H9 (cell line): ENCODE measurements around the gene RNF214. TPM values are rescaled to one million over a fixed set of nuclear protein-coding genes. Genes with fewer than 3 reads are reported as not detected.

Experiments
- DNase-seq: peaks from one replicate; pipeline ENCODE4 v3.0.0-alpha.2; 2017
- H2AFZ ChIP-seq: one replicate; pipeline ENCODE4 v1.6.1; 2013; ENCODE audit warnings: mild to moderate bottlenecking, low read length, control low read depth, moderate library complexity
- H2AK5ac ChIP-seq: 2 replicates; pipeline ENCODE4 v1.6.1; 2013; ENCODE audit warnings: low read length, control low read depth, mixed read lengths; ENCODE audit not compliant: insufficient read length
- H2BK120ac ChIP-seq: one replicate; pipeline ENCODE4 v1.6.1; 2013; ENCODE audit warnings: low read depth, mild to moderate bottlenecking, low read length, control low read depth, inconsistent platforms; ENCODE audit not compliant: poor library complexity, severe bottlenecking
- H2BK12ac ChIP-seq: 2 replicates; pipeline ENCODE4 v1.6.1; 2013; ENCODE audit warnings: low read length, control low read depth, mixed read lengths, low read depth; ENCODE audit not compliant: insufficient read length
- H2BK15ac ChIP-seq: 2 replicates; pipeline ENCODE4 v1.6.1; 2013; ENCODE audit warnings: low read depth, low read length, control low read depth
- H2BK20ac ChIP-seq: one replicate; pipeline ENCODE4 v1.6.1; 2013; ENCODE audit warnings: low read depth, mild to moderate bottlenecking, low read length, control low read depth, inconsistent platforms; ENCODE audit not compliant: poor library complexity, severe bottlenecking
- H2BK5ac ChIP-seq: 2 replicates; pipeline ENCODE4 v1.6.1; 2013; ENCODE audit warnings: low read length, control low read depth, mixed read lengths; ENCODE audit not compliant: insufficient read length
- H3K14ac ChIP-seq: 2 replicates; pipeline ENCODE4 v1.6.1; 2013; ENCODE audit warnings: low read length, control low read depth; ENCODE audit not compliant: insufficient read depth
- H3K18ac ChIP-seq: 2 replicates; pipeline ENCODE4 v1.6.1; 2013; ENCODE audit warnings: low read depth, mild to moderate bottlenecking, mixed read lengths, low read length, control low read depth; ENCODE audit not compliant: insufficient read length
- H3K23ac ChIP-seq: 2 replicates; pipeline ENCODE4 v1.6.1; 2013; ENCODE audit warnings: low read length, control low read depth, mixed read lengths, low read depth; ENCODE audit not compliant: insufficient read length
- H3K23me2 ChIP-seq: 2 replicates; pipeline ENCODE4 v1.6.1; 2013; ENCODE audit warnings: low read depth, mild to moderate bottlenecking, mixed read lengths, low read length, control low read depth; ENCODE audit not compliant: insufficient read length, poor library complexity, severe bottlenecking
- H3K27ac ChIP-seq: 2 replicates; pipeline ENCODE4 v1.5.1; 2013; ENCODE audit warnings: low read length, control low read depth, mixed read lengths, low read depth; ENCODE audit not compliant: insufficient read length
- H3K27me3 ChIP-seq: 2 replicates; pipeline ENCODE4 v1.6.1; 2013; ENCODE audit warnings: low read length, control low read depth, inconsistent platforms; ENCODE audit not compliant: insufficient read depth
- H3K4ac ChIP-seq: 2 replicates; pipeline ENCODE4 v1.6.1; 2013; ENCODE audit warnings: low read depth, mild to moderate bottlenecking, control low read depth, inconsistent platforms, low read length, moderate library complexity
- H3K4me1 ChIP-seq: 2 replicates; pipeline ENCODE4 v1.6.1; 2013; ENCODE audit warnings: low read length, control low read depth, inconsistent platforms; ENCODE audit not compliant: insufficient read depth
- H3K4me2 ChIP-seq: 2 replicates; pipeline ENCODE4 v1.6.1; 2013; ENCODE audit warnings: low read length, control low read depth, mixed read lengths; ENCODE audit not compliant: insufficient read length, insufficient read depth
- H3K56ac ChIP-seq: 2 replicates; pipeline ENCODE4 v1.6.1; 2013; ENCODE audit warnings: low read depth, mild to moderate bottlenecking, mixed read lengths, low read length, control low read depth; ENCODE audit not compliant: insufficient read length
- H3K79me1 ChIP-seq: 2 replicates; pipeline ENCODE4 v1.6.1; 2013; ENCODE audit warnings: low read depth, mild to moderate bottlenecking, moderate library complexity, low read length, control low read depth, inconsistent platforms; ENCODE audit not compliant: insufficient read depth, poor library complexity, severe bottlenecking
- H3K79me2 ChIP-seq: 2 replicates; pipeline ENCODE4 v1.6.1; 2013; ENCODE audit warnings: low read length, control low read depth, inconsistent platforms; ENCODE audit not compliant: insufficient read depth
- H3K9ac ChIP-seq: 2 replicates; pipeline ENCODE4 v1.6.1; 2013; ENCODE audit warnings: low read length, control low read depth, mixed read lengths; ENCODE audit not compliant: insufficient read length; ENCODE audit errors: extremely low read depth
- H3K9me3 ChIP-seq: one replicate; pipeline ENCODE4 v1.6.1; 2013; ENCODE audit warnings: low read depth, low read length, inconsistent platforms; ENCODE audit not compliant: control insufficient read depth
- H3T11ph ChIP-seq: one replicate; pipeline ENCODE4 v1.6.1; 2013; ENCODE audit warnings: mild to moderate bottlenecking, low read length, control low read depth, inconsistent platforms
- H4K20me1 ChIP-seq: one replicate; pipeline ENCODE4 v1.6.1; 2013; ENCODE audit not compliant: control insufficient read depth, insufficient read length, insufficient read depth
- H4K5ac ChIP-seq: 2 replicates; pipeline ENCODE4 v1.6.1; 2013; ENCODE audit warnings: low read depth, mild to moderate bottlenecking, mixed read lengths, low read length, control low read depth; ENCODE audit not compliant: insufficient read length
- H4K8ac ChIP-seq: replicated peaks from 2 replicates; pipeline ENCODE4 v1.6.1; 2013; ENCODE audit warnings: low read length, control low read depth, mixed read lengths, low read depth; ENCODE audit not compliant: insufficient read length
- H4K91ac ChIP-seq: 2 replicates; pipeline ENCODE4 v1.6.1; 2013; ENCODE audit warnings: low read depth, mild to moderate bottlenecking, moderate library complexity, mixed read lengths, low read length, control low read depth; ENCODE audit not compliant: insufficient read length
- H3K27ac Mint-ChIP-seq, 3 experiments: 2 replicates in 2 of 3; 3 replicates in 1 of 3; pipeline ENCODE4 v1.8.0; 2020 to 2021; ENCODE audit warnings: mixed read lengths in 3 of 3, mild to moderate bottlenecking in 1 of 3, moderate library complexity in 1 of 3
- H3K27me3 Mint-ChIP-seq: 2 replicates; pipeline ENCODE4 v1.8.0; 2021; ENCODE audit warnings: low read depth, mild to moderate bottlenecking, moderate library complexity, mixed read lengths
- H3K36me3 Mint-ChIP-seq, 3 experiments: 2 replicates in 2 of 3; 3 replicates in 1 of 3; pipeline ENCODE4 v1.8.0; 2020 to 2021; ENCODE audit warnings: low read depth in 3 of 3, mixed read lengths in 3 of 3; ENCODE audit not compliant: insufficient read depth in 1 of 3
- H3K4me1 Mint-ChIP-seq, 2 experiments: 2 replicates each; pipeline ENCODE4 v1.8.0; 2020; ENCODE audit warnings: mixed read lengths in 2 of 2
- H3K4me3 Mint-ChIP-seq, 2 experiments: 2 replicates in 1 of 2; 3 replicates in 1 of 2; pipeline ENCODE4 v1.8.0; 2020 to 2021; ENCODE audit warnings: mild to moderate bottlenecking in 2 of 2, mixed read lengths in 2 of 2, moderate library complexity in 1 of 2
- H3K9me3 Mint-ChIP-seq, 2 experiments: 2 replicates in 1 of 2; 3 replicates in 1 of 2; pipeline ENCODE4 v1.8.0; 2020; ENCODE audit warnings: mild to moderate bottlenecking in 2 of 2, mixed read lengths in 2 of 2, moderate library complexity in 1 of 2
- CTCF ChIP-seq: fragments of 200-600 bp; sonication (generic); conservative IDR thresholded peaks from 3 replicates; pipeline ENCODE4 v1.8.0; 2021; ENCODE audit warnings: antibody characterized with exemption, mild to moderate bottlenecking
- WGBS: extraction: QIAGEN DNeasy Blood & Tissue Kit; methylation state at CpG from one replicate; pipeline ENCODE4 v1.1.7; 2013; ENCODE audit warnings: missing lambda C conversion rate, low lambda C conversion rate, mixed read lengths; ENCODE audit not compliant: insufficient read length; ENCODE audit errors: extremely low coverage; 5-methylcytosine and 5-hydroxymethylcytosine counted together
- total RNA-seq: library from RNA; stranded (reverse); gene quantifications from 2 replicates; pipeline ENCODE4 v1.2.1, GENCODE V29; 2021

RNF214 gene
- total RNA-seq, 1 experiment from 2014 or later: 26.0 TPM

DNA sequence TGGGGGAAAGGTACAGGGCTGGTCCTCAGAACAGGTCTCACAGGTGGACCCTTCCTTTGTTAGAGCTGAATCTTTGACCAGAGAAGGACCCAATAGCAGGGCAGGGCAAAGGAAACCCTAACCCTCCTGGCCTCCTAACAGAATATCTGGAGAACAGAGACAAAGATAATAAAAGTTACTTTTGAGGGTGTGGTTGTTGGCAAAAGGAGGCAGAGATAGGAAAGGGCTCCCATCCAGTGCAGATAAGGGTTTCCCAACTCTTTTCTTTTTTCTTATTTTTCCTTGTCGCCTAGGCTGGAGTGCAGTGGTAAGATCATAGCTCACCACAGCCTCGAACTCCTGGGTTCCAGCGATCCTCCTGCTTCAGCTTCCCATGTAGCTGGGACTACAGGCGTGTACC is 12.5 kb upstream of the RNF214 start:
- H3K23me2 ChIP-seq: no peaks in the 10 kb centered on the region
- H3K27ac ChIP-seq: no peak overlapping the region
- H3K27ac Mint-ChIP-seq: no peak overlapping the region

More for the DNA sequence above, 12.5 kb upstream of the RNF214 start:
- Histone ChIP-seq H3K79me1 (no peaks in the 10 kb centered on the region), H3K4me1 (no peaks in the 10 kb centered on the region), H3K4me2 (no peak overlapping the region), H2AFZ (no peak overlapping the region), H3K56ac (no peak overlapping the region), H2BK20ac (no peak overlapping the region), H4K5ac (no peak overlapping the region), H3K27me3 (no peaks in the 10 kb centered on the region), H3T11ph (no peak overlapping the region), H4K8ac (no peak overlapping the region), H4K91ac (no peak overlapping the region), H2BK12ac (no peak overlapping the region), H3K9ac (no peak overlapping the region), H2BK120ac (no peak overlapping the region), H2AK5ac (no peak overlapping the region), H3K14ac (no peak overlapping the region), H3K18ac (no peak overlapping the region), H3K9me3 (no peaks in the 10 kb centered on the region), H2BK15ac (no peak overlapping the region), H3K23ac (no peak overlapping the region), H3K4ac (no peak overlapping the region), H4K20me1 (no peaks in the 10 kb centered on the region), H2BK5ac (no peak overlapping the region), H3K79me2 (no peaks in the 10 kb centered on the region)
- H3K36me3 Mint-ChIP-seq: peaks cover 7 to 67% (median 35%) of the 10 kb centered on the region in 3 experiments
- no peaks in the 10 kb centered on the region for H3K27me3 Mint-ChIP-seq
- no peak for DNase-seq
- WGBS: no CpG with 5 or more reads among the region's 4 CpGs
- no peak for TF ChIP-seq CTCF
- no peak overlapping the region for H3K4me3 Mint-ChIP-seq
- H3K4me1 Mint-ChIP-seq: peaks cover 3 to 6% of the 10 kb centered on the region in 2 experiments
- H3K9me3 Mint-ChIP-seq: no peaks in the 10 kb centered on the region
